Keratinocyte (primary cell): Measurements from ENCODE around the gene MAP3K1. TPM values are rescaled to one million over a fixed set of nuclear protein-coding genes. Genes with fewer than 3 reads are reported as not detected.

Experiments
- DNase-seq: peaks from one replicate; pipeline ENCODE4 v3.0.0-alpha.2; 2011; ENCODE audit warnings: low read depth, missing footprints, low spot score
- FAIRE-seq: peaks from 2 replicates; lab custom pipeline; 2011; peaks lifted over from hg19 to GRCh38; lab: Jason Lieb, UNC
- H2AFZ ChIP-seq: 2 replicates; pipeline ENCODE4 v1.6.0; 2012; ENCODE audit warnings: low read length, control low read depth, inconsistent platforms; ENCODE audit not compliant: control insufficient read depth
- H3K27ac ChIP-seq: 2 replicates; pipeline ENCODE4 v1.5.1; 2011; ENCODE audit warnings: low read length; ENCODE audit not compliant: control insufficient read depth, insufficient read depth
- H3K27me3 ChIP-seq: 3 replicates; pipeline ENCODE4 v1.6.0; 2011; ENCODE audit warnings: low read length; ENCODE audit not compliant: control insufficient read depth, insufficient read depth; ENCODE audit errors: extremely low read depth
- H3K36me3 ChIP-seq, 2 experiments: 2 replicates in 1 of 2; 3 replicates in 1 of 2; pipeline ENCODE4 v1.5.1; 2011; ENCODE audit warnings: low read length in 2 of 2, mild to moderate bottlenecking in 1 of 2; ENCODE audit not compliant: control insufficient read depth in 2 of 2, insufficient read depth in 2 of 2; ENCODE audit errors: extremely low read depth in 1 of 2
- H3K4me1 ChIP-seq: 3 replicates; pipeline ENCODE4 v1.5.1; 2011; ENCODE audit warnings: low read length; ENCODE audit not compliant: control insufficient read depth, insufficient read depth; ENCODE audit errors: extremely low read depth
- H3K4me2 ChIP-seq: 3 replicates; pipeline ENCODE4 v1.6.0; 2011; ENCODE audit warnings: low read depth, low read length; ENCODE audit not compliant: control insufficient read depth, insufficient read depth; ENCODE audit errors: extremely low read depth
- H3K4me3 ChIP-seq, 3 experiments: fragments of 200-600 bp in 1 of 3; sonication (generic) in 1 of 3; 2 replicates in 2 of 3; 3 replicates in 1 of 3; pipeline ENCODE4 v1.5.1; 2011 to 2016; ENCODE audit warnings: low read length in 3 of 3, mild to moderate bottlenecking in 3 of 3, control low read depth in 2 of 3, inconsistent platforms in 1 of 3, low read depth in 1 of 3, mixed read lengths in 1 of 3, mixed run types in 1 of 3, moderate library complexity in 1 of 3; ENCODE audit not compliant: control insufficient read depth in 2 of 3, insufficient read depth in 2 of 3; ENCODE audit errors: extremely low read depth in 1 of 3
- H3K79me2 ChIP-seq: 2 replicates; pipeline ENCODE4 v1.6.0; 2012; ENCODE audit warnings: low read length; ENCODE audit not compliant: control insufficient read depth, insufficient read depth
- H3K9ac ChIP-seq: 3 replicates; pipeline ENCODE4 v1.6.0; 2011; ENCODE audit warnings: low read length; ENCODE audit not compliant: control insufficient read depth, insufficient read depth; ENCODE audit errors: extremely low read depth
- H3K9me1 ChIP-seq: 3 replicates; pipeline ENCODE4 v1.6.0; 2011; ENCODE audit warnings: low read length; ENCODE audit not compliant: control insufficient read depth, insufficient read depth; ENCODE audit errors: extremely low read depth
- H3K9me3 ChIP-seq: 2 replicates; pipeline ENCODE4 v1.5.1; 2012; ENCODE audit warnings: low read depth, low read length; ENCODE audit not compliant: control insufficient read depth
- H4K20me1 ChIP-seq: 3 replicates; pipeline ENCODE4 v1.6.0; 2011; ENCODE audit warnings: low read length; ENCODE audit not compliant: control insufficient read depth, insufficient read depth; ENCODE audit errors: extremely low read depth
- EZH2 ChIP-seq: IDR thresholded peaks from one replicate; pipeline ENCODE4 v1.6.1; 2012; ENCODE audit warnings: inconsistent platforms, mild to moderate bottlenecking, low read length, moderate library complexity
- dilution Hi-C: fragments of 300-500 bp; cut with MboI; formaldehyde crosslinking; loops from one replicate; pipeline ENCODE4 v1.7.0; 2020; ENCODE audit warnings: low sequenced_read_pairs; ENCODE audit not compliant: extremely low pct_ligation_motif_present
- polyA plus RNA-seq, 5 experiments: library from polyadenylated mRNA; depleted of rRNA in 3 of 5; stranded (reverse) in 3 of 5; stranded (forward) in 1 of 5; unstranded in 1 of 5; fragments of >200 nt; gene quantifications; 1 replicate in 1 of 5; 2 replicates in 3 of 5; 3 replicates in 1 of 5; pipeline versions ENCODE4 v1.2.1 to v1.2.3, GENCODE V29; 2011 to 2012; ENCODE audit warnings: missing spikeins in 2 of 5, low read depth in 1 of 5, low replicate concordance in 1 of 5
- TF ChIP-seq, protein P1 (sequence below), 3 experiments: IDR thresholded peaks in 1 of 3; conservative IDR thresholded peaks in 1 of 3; optimal IDR thresholded peaks in 1 of 3; 2 replicates in 2 of 3; 3 replicates in 1 of 3; pipeline versions ENCODE3 to v1.5.1; 2011; ENCODE audit warnings: low read length in 3 of 3, mild to moderate bottlenecking in 3 of 3, moderate library complexity in 2 of 3, control low read depth in 1 of 3, inconsistent platforms in 1 of 3; ENCODE audit not compliant: insufficient read depth in 2 of 3; ENCODE audit errors: extremely low read depth in 1 of 3

The MAP3K1 gene
- polyA plus RNA-seq, 1 donor (not counting 4 experiments of a cell fraction or from before 2014, with no cell fraction given) = 8.0 TPM

GRCh38 chr5:56896763-56897162 lies 81.4 kb downstream of the MAP3K1 start:
- DNase-seq (no peak), FAIRE-seq (no peak)
- H2AFZ ChIP-seq = no peak overlapping the region
- no peak overlapping the region for H3K4me3 ChIP-seq
- H3K36me3 ChIP-seq = peaks cover 0 to 4% of the 10 kb centered on the region in 2 experiments
- H3K27me3 ChIP-seq = no peaks in the 10 kb centered on the region
- H3K9me1 ChIP-seq = no peaks in the 10 kb centered on the region
- H3K79me2 ChIP-seq = no peaks in the 10 kb centered on the region
- H3K9me3 ChIP-seq = no peaks in the 10 kb centered on the region
- peaks cover 3% of the 10 kb centered on the region for H3K4me1 ChIP-seq
- no peaks in the 10 kb centered on the region for H4K20me1 ChIP-seq
- dilution Hi-C loops = no loop called here
- TF ChIP-seq, protein P1, sequence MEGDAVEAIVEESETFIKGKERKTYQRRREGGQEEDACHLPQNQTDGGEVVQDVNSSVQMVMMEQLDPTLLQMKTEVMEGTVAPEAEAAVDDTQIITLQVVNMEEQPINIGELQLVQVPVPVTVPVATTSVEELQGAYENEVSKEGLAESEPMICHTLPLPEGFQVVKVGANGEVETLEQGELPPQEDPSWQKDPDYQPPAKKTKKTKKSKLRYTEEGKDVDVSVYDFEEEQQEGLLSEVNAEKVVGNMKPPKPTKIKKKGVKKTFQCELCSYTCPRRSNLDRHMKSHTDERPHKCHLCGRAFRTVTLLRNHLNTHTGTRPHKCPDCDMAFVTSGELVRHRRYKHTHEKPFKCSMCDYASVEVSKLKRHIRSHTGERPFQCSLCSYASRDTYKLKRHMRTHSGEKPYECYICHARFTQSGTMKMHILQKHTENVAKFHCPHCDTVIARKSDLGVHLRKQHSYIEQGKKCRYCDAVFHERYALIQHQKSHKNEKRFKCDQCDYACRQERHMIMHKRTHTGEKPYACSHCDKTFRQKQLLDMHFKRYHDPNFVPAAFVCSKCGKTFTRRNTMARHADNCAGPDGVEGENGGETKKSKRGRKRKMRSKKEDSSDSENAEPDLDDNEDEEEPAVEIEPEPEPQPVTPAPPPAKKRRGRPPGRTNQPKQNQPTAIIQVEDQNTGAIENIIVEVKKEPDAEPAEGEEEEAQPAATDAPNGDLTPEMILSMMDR (optimal IDR thresholded peaks at IDR 0.05 in 1 of 3, IDR thresholded peaks at IDR 0.05 in 1 of 3, conservative IDR thresholded peaks at IDR 0.05 in 1 of 3; ENCODE audit: extremely low read depth in 1 of 3, insufficient read depth in 2 of 3, low read length in 3 of 3) = no peak
- TF ChIP-seq EZH2 = no peak
- no peak overlapping the region for H3K27ac ChIP-seq
- H3K4me2 ChIP-seq = no peak overlapping the region
- no peak overlapping the region for H3K9ac ChIP-seq

- H3K9me3 ChIP-seq = no peaks in the 10 kb centered on the region
- no peak overlapping the region for H3K9ac ChIP-seq
- DNase-seq (no peak), FAIRE-seq (no peak)
- no peak overlapping the region for H2AFZ ChIP-seq
- no peak overlapping the region for H3K4me2 ChIP-seq
- no peaks in the 10 kb centered on the region for H4K20me1 ChIP-seq
- H3K9me1 ChIP-seq = no peaks in the 10 kb centered on the region
- dilution Hi-C loops = no loop called here
- H3K4me1 ChIP-seq = peaks cover 3% of the 10 kb centered on the region
- no peaks in the 10 kb centered on the region for H3K79me2 ChIP-seq
- H3K27me3 ChIP-seq = no peaks in the 10 kb centered on the region
- H3K36me3 ChIP-seq = peaks cover 0 to 4% of the 10 kb centered on the region in 2 experiments
- TF ChIP-seq EZH2 = no peak
- TF ChIP-seq, protein P1 (optimal IDR thresholded peaks at IDR 0.05 in 1 of 3, IDR thresholded peaks at IDR 0.05 in 1 of 3, conservative IDR thresholded peaks at IDR 0.05 in 1 of 3; ENCODE audit: extremely low read depth in 1 of 3, insufficient read depth in 2 of 3, low read length in 3 of 3) = no peak
- no peak overlapping the region for H3K27ac ChIP-seq
- H3K4me3 ChIP-seq = no peak overlapping the region
Observed at GRCh38 chr5:56898213-56898612, 82.9 kb downstream of the MAP3K1 start.
